CD1c-positive myeloid dendritic cell (primary cell): ENCODE results near the gene CAMTA1.
"Not testable (repeated sequence)": the region's sequence is repeated elsewhere in the genome, so short reads cannot be mapped to it uniquely, and the experiment has no call there.

ENCODE experiments used
- DNase-seq: peaks from one replicate; pipeline ENCODE4 v3.0.0-alpha.2; 2016; ENCODE audit errors: extremely low spot score

CAMTA1 gene

GRCh38 chr1:7302873-7303272, 517.6 kb downstream of the CAMTA1 start:
- no peak for DNase-seq

- DNase-seq = no peak
Measured at GRCh38 chr1:7303554-7304317, 518.5 kb downstream of the CAMTA1 start.

GRCh38 chr1:7313081-7313546, 527.9 kb downstream of the CAMTA1 start:
- DNase-seq = no peak

- DNase-seq = no peak
Measured at GRCh38 chr1:7313826-7314225, 528.6 kb downstream of the CAMTA1 start.

GRCh38 chr1:7315316-7315715, 530.1 kb downstream of the CAMTA1 start:
- no peak for DNase-seq

- no peak for DNase-seq
Measured at GRCh38 chr1:7315946-7316345, 530.7 kb downstream of the CAMTA1 start.

- DNase-seq = no peak
Measured at GRCh38 chr1:7317888-7318287, 532.6 kb downstream of the CAMTA1 start.

GRCh38 chr1:7319196-7319595, 533.9 kb downstream of the CAMTA1 start:
- DNase-seq = no peak

- no peak for DNase-seq
Measured at GRCh38 chr1:7320661-7321060, 535.4 kb downstream of the CAMTA1 start.

GRCh38 chr1:7322283-7322785, 537.1 kb downstream of the CAMTA1 start:
- DNase-seq = no peak

- no peak for DNase-seq
Measured at GRCh38 chr1:7322912-7323311, 537.7 kb downstream of the CAMTA1 start.

- DNase-seq = no peak
Measured at GRCh38 chr1:7325254-7325653, 540.0 kb downstream of the CAMTA1 start.

GRCh38 chr1:7326366-7326765, 541.1 kb downstream of the CAMTA1 start:
- DNase-seq = no peak

- no peak for DNase-seq
Measured at GRCh38 chr1:7327849-7328248, 542.6 kb downstream of the CAMTA1 start.

GRCh38 chr1:7329868-7330615, 544.8 kb downstream of the CAMTA1 start:
- no peak for DNase-seq

- not testable (repeated sequence) for DNase-seq
Measured at GRCh38 chr1:7330726-7331125, 545.5 kb downstream of the CAMTA1 start.

- DNase-seq = no peak
Measured at GRCh38 chr1:7331926-7332535, 546.8 kb downstream of the CAMTA1 start.

- DNase-seq = no peak
Measured at GRCh38 chr1:7333094-7333493, 547.8 kb downstream of the CAMTA1 start.

- no peak for DNase-seq
Measured at GRCh38 chr1:7333620-7334019, 548.4 kb downstream of the CAMTA1 start.

GRCh38 chr1:7334475-7335035, 549.3 kb downstream of the CAMTA1 start:
- DNase-seq = no peak

GRCh38 chr1:7335224-7335879, 550.1 kb downstream of the CAMTA1 start:
- DNase-seq = no peak

GRCh38 chr1:7338439-7338838, 553.2 kb downstream of the CAMTA1 start:
- DNase-seq = no peak
